ENCODE data around the gene SIAH1. TPM values are rescaled to one million over a fixed set of nuclear protein-coding genes. Genes with fewer than 3 reads are reported as not detected.

The SIAH1 gene
- 26.4 TPM for polyA plus RNA-seq (2013)

GRCh38 chr16:48385253-48386150, at the start of gene SIAH1:
TSS of gene SIAH1 (minus strand) at chr16:48385413. CDS start at chr16:48362428, 22,985 bp downstream.
- peak within 1 kb of the TSS; percentile 78 to 89 for H3K27ac ChIP-seq (ENCODE audit: insufficient read depth in 1 of 2, low read depth in 1 of 2, low read length in 2 of 2, poor library complexity in 1 of 2, severe bottlenecking in 2 of 2)
- WGBS (ENCODE audit: insufficient coverage): under 1% methylated on average over 81 of the region's 105 CpGs
- CTCF ChIA-PET: interaction anchor here (1.4 kb wide), 1 partner anchor 20 kb away, joined by 4 read pairs; no protein-coding TSS in a partner anchor

GRCh38 chr16:48434653-48435317, 49.6 kb upstream of the SIAH1 start:
- Histone ChIP-seq H3K27me3 (replicated peaks in 2 of 5; ENCODE audit: control insufficient read depth in 4 of 5, insufficient read depth in 5 of 5, low read length in 4 of 5) (no peaks in the 10 kb centered on the region), H3K27ac (ENCODE audit: insufficient read depth in 1 of 2, low read depth in 1 of 2, low read length in 2 of 2, poor library complexity in 1 of 2, severe bottlenecking in 2 of 2) (no peak overlapping the region), H3K9me3 (ENCODE audit: control extremely low read depth in 1 of 5, control insufficient read depth in 4 of 5, insufficient read depth in 2 of 5, low read depth in 1 of 5, low read length in 4 of 5) (no peaks in the 10 kb centered on the region), H3K4me3 (ENCODE audit: control insufficient read depth in 1 of 7, extremely low read depth in 1 of 7, insufficient read depth in 4 of 7, low read depth in 2 of 7, low read length in 6 of 7) (no peak overlapping the region), H3K4me1 (ENCODE audit: control extremely low read depth in 1 of 4, control insufficient read depth in 4 of 4, insufficient read depth in 4 of 4, low read length in 3 of 4) (peaks cover 20 to 44% (median 34%) of the 10 kb centered on the region in 4 experiments), H3K36me3 (ENCODE audit: control insufficient read depth in 4 of 4, insufficient read depth in 4 of 4, low read length in 3 of 4) (no peaks in the 10 kb centered on the region)
- ChIA-PET CTCF (interaction anchor here (0.7 kb wide), 1 partner anchor 33 kb away, joined by 3 read pairs; no protein-coding TSS in a partner anchor), POLR2A (no interaction called here)
- WGBS (ENCODE audit: insufficient coverage): 4% methylated on average over 3 of the region's 4 CpGs
- peak in 2 of 3 donors; percentile 59 to 74 for DNase-seq

More at GRCh38 chr16:48385253-48386150, at the start of gene SIAH1:
- Histone ChIP-seq H3K36me3 (ENCODE audit: control insufficient read depth in 4 of 4, insufficient read depth in 4 of 4, low read length in 3 of 4) (no peaks in the 10 kb centered on the region), H3K4me1 (ENCODE audit: control extremely low read depth in 1 of 4, control insufficient read depth in 4 of 4, insufficient read depth in 4 of 4, low read length in 3 of 4) (peaks cover 12 to 24% (median 17%) of the 10 kb centered on the region in 4 experiments), H3K27me3 (replicated peaks in 2 of 5; ENCODE audit: control insufficient read depth in 4 of 5, insufficient read depth in 5 of 5, low read length in 4 of 5) (no peaks in the 10 kb centered on the region), H3K9me3 (ENCODE audit: control extremely low read depth in 1 of 5, control insufficient read depth in 4 of 5, insufficient read depth in 2 of 5, low read depth in 1 of 5, low read length in 4 of 5) (no peaks in the 10 kb centered on the region), H3K4me3 (ENCODE audit: control insufficient read depth in 1 of 7, extremely low read depth in 1 of 7, insufficient read depth in 4 of 7, low read depth in 2 of 7, low read length in 6 of 7) (peak within 1 kb of the TSS; percentile 79 to 99 (median 88))
- POLR2A ChIA-PET: interaction anchor here (0.6 to 1.7 kb wide), 2 partner anchors 19 to 151 kb away, joined by 4 to 5 read pairs; no protein-coding TSS in a partner anchor
- DNase-seq: peak; percentile 78 to 89 (median 88)

- Histone ChIP-seq H3K36me3 (ENCODE audit: control insufficient read depth in 4 of 4, insufficient read depth in 4 of 4, low read length in 3 of 4) (no peaks in the 10 kb centered on the region), H3K9me3 (ENCODE audit: control extremely low read depth in 1 of 5, control insufficient read depth in 4 of 5, insufficient read depth in 2 of 5, low read depth in 1 of 5, low read length in 4 of 5) (no peaks in the 10 kb centered on the region), H3K27me3 (replicated peaks in 2 of 5; ENCODE audit: control insufficient read depth in 4 of 5, insufficient read depth in 5 of 5, low read length in 4 of 5) (no peaks in the 10 kb centered on the region), H3K4me1 (ENCODE audit: control extremely low read depth in 1 of 4, control insufficient read depth in 4 of 4, insufficient read depth in 4 of 4, low read length in 3 of 4) (peaks cover 20 to 44% (median 34%) of the 10 kb centered on the region in 4 experiments), H3K27ac (ENCODE audit: insufficient read depth in 1 of 2, low read depth in 1 of 2, low read length in 2 of 2, poor library complexity in 1 of 2, severe bottlenecking in 2 of 2) (no peak overlapping the region), H3K4me3 (ENCODE audit: control insufficient read depth in 1 of 7, extremely low read depth in 1 of 7, insufficient read depth in 4 of 7, low read depth in 2 of 7, low read length in 6 of 7) (no peak overlapping the region)
- DNase-seq: no peak
- WGBS (ENCODE audit: insufficient coverage): 96% methylated on average over 4 of the region's 5 CpGs
- ChIA-PET POLR2A (no interaction called here), CTCF (interaction anchor here (0.7 kb wide), 1 partner anchor 34 kb away, joined by 3 read pairs; no protein-coding TSS in a partner anchor)
Observed at GRCh38 chr16:48433850-48434530, 48.8 kb upstream of the SIAH1 start.

GRCh38 chr16:48433116-48433849, 48.1 kb upstream of the SIAH1 start:
- Histone ChIP-seq H3K27ac (ENCODE audit: insufficient read depth in 1 of 2, low read depth in 1 of 2, low read length in 2 of 2, poor library complexity in 1 of 2, severe bottlenecking in 2 of 2) (no peak overlapping the region), H3K4me1 (ENCODE audit: control extremely low read depth in 1 of 4, control insufficient read depth in 4 of 4, insufficient read depth in 4 of 4, low read length in 3 of 4) (peaks cover 20 to 44% (median 34%) of the 10 kb centered on the region in 4 experiments), H3K27me3 (replicated peaks in 2 of 5; ENCODE audit: control insufficient read depth in 4 of 5, insufficient read depth in 5 of 5, low read length in 4 of 5) (no peaks in the 10 kb centered on the region), H3K36me3 (ENCODE audit: control insufficient read depth in 4 of 4, insufficient read depth in 4 of 4, low read length in 3 of 4) (no peaks in the 10 kb centered on the region), H3K4me3 (ENCODE audit: control insufficient read depth in 1 of 7, extremely low read depth in 1 of 7, insufficient read depth in 4 of 7, low read depth in 2 of 7, low read length in 6 of 7) (no peak overlapping the region), H3K9me3 (ENCODE audit: control extremely low read depth in 1 of 5, control insufficient read depth in 4 of 5, insufficient read depth in 2 of 5, low read depth in 1 of 5, low read length in 4 of 5) (peaks cover 0 to 5% (median 0%) of the 10 kb centered on the region in 5 experiments)
- POLR2A ChIA-PET: no interaction called here
- DNase-seq: peak in 2 of 3 donors; percentile 8 to 25
- CTCF ChIA-PET: interaction anchor here (0.9 kb wide), 1 partner anchor 190 kb away, joined by 3 read pairs; no protein-coding TSS in a partner anchor
- 96% methylated on average over 16 of the region's 18 CpGs for WGBS (ENCODE audit: insufficient coverage)

DNA sequence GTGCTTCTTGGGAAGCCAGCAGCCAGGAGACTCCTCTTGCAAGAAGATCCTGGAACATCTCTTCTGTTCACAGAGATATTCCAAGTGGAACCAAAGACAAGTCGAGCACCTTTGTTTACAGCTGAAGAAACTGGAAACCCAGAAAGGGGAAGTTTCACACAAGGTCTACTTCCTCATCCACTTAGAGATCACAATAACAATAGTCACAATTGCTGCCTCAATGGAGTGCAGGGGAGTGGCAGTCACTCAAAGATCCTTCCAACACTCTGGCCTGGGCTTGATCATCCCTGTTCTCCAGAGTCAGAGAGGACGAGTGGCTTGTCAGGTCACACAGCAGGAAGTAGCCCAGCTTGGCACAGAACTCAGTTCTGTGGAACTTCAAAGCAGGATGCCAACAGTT, 46.9 kb upstream of the SIAH1 start:
- Histone ChIP-seq H3K4me3 (ENCODE audit: control insufficient read depth in 1 of 7, extremely low read depth in 1 of 7, insufficient read depth in 4 of 7, low read depth in 2 of 7, low read length in 6 of 7) (peak overlapping the region in 1 of 7 experiments; percentile 50), H3K4me1 (ENCODE audit: control extremely low read depth in 1 of 4, control insufficient read depth in 4 of 4, insufficient read depth in 4 of 4, low read length in 3 of 4) (peaks cover 20 to 44% (median 34%) of the 10 kb centered on the region in 4 experiments), H3K27ac (ENCODE audit: insufficient read depth in 1 of 2, low read depth in 1 of 2, low read length in 2 of 2, poor library complexity in 1 of 2, severe bottlenecking in 2 of 2) (peak overlapping the region in 1 of 2 experiments; percentile 11), H3K9me3 (ENCODE audit: control extremely low read depth in 1 of 5, control insufficient read depth in 4 of 5, insufficient read depth in 2 of 5, low read depth in 1 of 5, low read length in 4 of 5) (peaks cover 0 to 5% (median 0%) of the 10 kb centered on the region in 5 experiments), H3K36me3 (ENCODE audit: control insufficient read depth in 4 of 4, insufficient read depth in 4 of 4, low read length in 3 of 4) (no peaks in the 10 kb centered on the region), H3K27me3 (replicated peaks in 2 of 5; ENCODE audit: control insufficient read depth in 4 of 5, insufficient read depth in 5 of 5, low read length in 4 of 5) (no peaks in the 10 kb centered on the region)
- 6% methylated on average over 2 of the region's 2 CpGs for WGBS (ENCODE audit: insufficient coverage)
- CTCF ChIA-PET: interaction anchor here (1.0 kb wide), 1 partner anchor 23 kb away, joined by 3 read pairs; no protein-coding TSS in a partner anchor
- DNase-seq: peak; percentile 39 to 80 (median 67)
- POLR2A ChIA-PET: no interaction called here

DNA sequence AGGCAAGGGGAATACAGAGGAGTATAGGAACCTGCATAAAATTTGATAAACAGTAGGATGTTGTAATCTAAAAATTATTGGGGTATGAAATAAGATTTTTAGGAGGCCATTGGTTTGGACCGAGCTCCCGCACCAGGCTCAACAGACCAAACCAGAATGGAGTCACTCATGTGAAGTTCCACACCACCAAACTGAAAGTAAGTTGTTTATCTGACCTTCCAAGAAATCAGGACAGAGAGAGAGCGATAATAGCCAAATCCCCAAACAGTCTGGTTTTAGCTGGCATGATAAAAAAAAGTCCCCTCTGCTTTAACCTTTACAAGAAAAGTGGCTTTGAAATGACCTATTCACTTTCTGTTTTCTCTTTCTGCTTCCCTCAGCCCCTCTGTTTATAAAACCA, 45.7 kb upstream of the SIAH1 start:
- CTCF ChIA-PET: no interaction called here
- Histone ChIP-seq H3K9me3 (ENCODE audit: control extremely low read depth in 1 of 5, control insufficient read depth in 4 of 5, insufficient read depth in 2 of 5, low read depth in 1 of 5, low read length in 4 of 5) (peaks cover 0 to 5% (median 0%) of the 10 kb centered on the region in 5 experiments), H3K27ac (ENCODE audit: insufficient read depth in 1 of 2, low read depth in 1 of 2, low read length in 2 of 2, poor library complexity in 1 of 2, severe bottlenecking in 2 of 2) (no peak overlapping the region), H3K27me3 (replicated peaks in 2 of 5; ENCODE audit: control insufficient read depth in 4 of 5, insufficient read depth in 5 of 5, low read length in 4 of 5) (no peaks in the 10 kb centered on the region), H3K4me1 (ENCODE audit: control extremely low read depth in 1 of 4, control insufficient read depth in 4 of 4, insufficient read depth in 4 of 4, low read length in 3 of 4) (peaks cover 20 to 42% (median 34%) of the 10 kb centered on the region in 4 experiments), H3K4me3 (ENCODE audit: control insufficient read depth in 1 of 7, extremely low read depth in 1 of 7, insufficient read depth in 4 of 7, low read depth in 2 of 7, low read length in 6 of 7) (no peak overlapping the region), H3K36me3 (ENCODE audit: control insufficient read depth in 4 of 4, insufficient read depth in 4 of 4, low read length in 3 of 4) (no peaks in the 10 kb centered on the region)
- no peak for DNase-seq
- WGBS (ENCODE audit: insufficient coverage): 100% methylated on average over 3 of the region's 3 CpGs
- POLR2A ChIA-PET: no interaction called here
